ENCODE results near the gene HERC3.
"Not testable (repeated sequence)": the region's sequence is repeated elsewhere in the genome, so short reads cannot be mapped to it uniquely, and the experiment has no call there.

Gene HERC3

GRCh38 chr4:88587306-88587705 lies 5.0 kb upstream of the HERC3 start:
- H3K9me3 ChIP-seq (replicated peaks; ENCODE audit: low read length): no peaks in the 10 kb centered on the region
- H3K27me3 ChIP-seq (ENCODE audit: control insufficient read depth, insufficient read depth, low read length): no peaks in the 10 kb centered on the region
- H3K36me3 ChIP-seq (ENCODE audit: insufficient read depth, low read length): no peaks in the 10 kb centered on the region
- H3K4me1 ChIP-seq (ENCODE audit: control insufficient read depth, insufficient read depth, low read length): peaks cover 6% of the 10 kb centered on the region
- no peak overlapping the region for H3K9ac ChIP-seq (ENCODE audit: low read depth, low read length)
- H3K4me2 ChIP-seq (ENCODE audit: low read length): no peak overlapping the region
- H3K4me3 ChIP-seq (ENCODE audit: low read length): no peak overlapping the region

DNA sequence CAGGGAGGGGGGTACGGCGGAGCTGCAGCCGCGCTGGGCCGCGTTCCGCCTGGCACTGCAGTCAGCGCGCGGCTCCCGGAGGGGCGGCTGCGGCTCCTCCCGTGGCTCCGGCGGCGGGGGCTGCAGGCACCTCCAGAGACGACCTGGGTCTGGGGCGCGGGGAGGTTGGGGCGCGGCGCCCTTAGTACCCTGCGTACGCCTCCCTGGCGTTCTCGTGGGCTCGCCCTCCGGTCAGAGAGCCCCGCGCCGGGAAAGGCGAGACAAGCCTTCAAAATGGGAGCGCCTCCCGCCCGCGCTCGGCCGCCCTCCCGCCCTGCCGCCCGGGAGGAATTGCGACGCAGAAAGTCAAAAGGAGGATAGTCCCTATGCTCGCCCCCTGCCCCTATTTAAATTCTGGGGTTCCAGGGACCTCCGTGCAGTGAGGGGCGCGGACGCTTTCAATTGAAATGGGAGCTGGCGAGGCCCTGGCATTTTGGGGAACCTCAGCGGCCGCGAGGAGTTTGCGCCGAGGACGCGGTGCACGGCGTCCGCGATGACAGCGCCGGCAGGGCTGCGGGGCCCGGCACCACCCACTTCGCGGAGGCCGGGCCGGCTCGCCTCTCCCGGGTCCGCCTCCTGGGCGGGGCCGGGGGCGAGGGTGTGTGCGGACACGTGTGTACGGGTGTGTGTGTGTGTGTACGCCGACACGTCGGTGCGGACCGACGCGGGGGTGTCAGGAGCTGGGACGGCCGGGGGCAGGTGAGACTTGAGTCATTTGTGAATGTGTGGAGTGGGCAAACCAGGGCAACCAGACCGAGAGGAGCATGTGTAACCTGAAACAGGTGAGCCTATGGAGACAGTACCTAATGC lies 544 bp downstream of the HERC3 start:
- Histone ChIP-seq H3K4me2 (ENCODE audit: low read length) (peak overlapping the region; percentile 97), H3K27me3 (ENCODE audit: control insufficient read depth, insufficient read depth, low read length) (no peaks in the 10 kb centered on the region), H3K9ac (ENCODE audit: low read depth, low read length) (peak overlapping the region; percentile 96), H3K36me3 (ENCODE audit: insufficient read depth, low read length) (peaks cover 14% of the 10 kb centered on the region), H3K9me3 (replicated peaks; ENCODE audit: low read length) (no peaks in the 10 kb centered on the region), H3K4me1 (ENCODE audit: control insufficient read depth, insufficient read depth, low read length) (peaks cover 18% of the 10 kb centered on the region), H3K4me3 (ENCODE audit: low read length) (peak overlapping the region; percentile 97)

DNA sequence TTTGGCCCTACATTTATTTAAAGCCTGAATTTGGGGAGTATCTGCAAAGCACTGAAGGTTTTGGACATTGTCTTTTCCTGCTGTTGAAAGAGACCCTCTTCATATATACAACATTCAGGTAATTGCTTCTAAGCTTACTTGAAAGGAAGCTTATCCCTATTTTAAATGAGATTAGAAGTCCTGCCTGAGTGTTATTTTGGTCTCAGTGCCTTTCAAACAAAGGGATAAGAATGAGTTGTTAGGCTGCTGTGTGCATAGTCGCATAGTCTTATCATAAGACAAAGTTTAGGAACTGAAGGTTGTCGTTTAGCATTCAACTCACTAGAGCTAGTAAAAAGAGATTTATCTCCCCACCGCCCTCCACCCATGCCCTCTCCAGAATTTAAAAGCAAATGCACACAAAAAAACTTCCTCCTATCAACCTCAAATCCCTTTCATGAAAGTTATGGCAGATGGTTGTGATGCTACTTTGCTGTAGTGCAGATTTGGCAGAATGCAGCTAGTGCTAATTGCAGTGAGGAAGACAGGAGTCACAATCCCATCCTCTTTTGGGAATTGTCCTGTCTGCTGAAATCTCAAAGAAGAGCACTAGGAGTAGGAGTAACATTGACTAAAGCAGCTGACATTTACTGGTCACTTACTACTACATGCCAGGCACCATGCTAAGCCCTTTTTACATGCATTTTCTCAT lies 5.8 kb downstream of the HERC3 start:
- no peak overlapping the region for H3K9ac ChIP-seq (ENCODE audit: low read depth, low read length)

DNA sequence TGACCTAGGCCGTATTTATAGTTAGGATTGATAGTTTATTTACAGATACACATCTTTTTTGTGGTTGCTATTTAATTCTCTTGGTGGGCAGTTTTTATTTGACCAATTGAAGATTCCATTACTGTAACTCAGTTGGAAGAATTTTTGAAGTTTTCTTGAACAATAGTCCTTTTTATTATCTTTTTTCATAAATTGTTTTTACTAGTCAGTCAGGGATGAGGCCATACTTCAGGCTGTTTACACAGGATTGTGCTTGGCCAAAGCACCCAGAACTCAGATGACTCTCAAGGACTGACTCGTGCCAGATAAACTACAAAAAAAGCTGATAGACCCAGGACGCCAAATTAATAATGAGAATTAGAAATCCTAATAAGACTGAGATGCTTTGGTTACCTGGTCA lies 7.0 kb downstream of the HERC3 start:
- Histone ChIP-seq H3K27me3 (ENCODE audit: control insufficient read depth, insufficient read depth, low read length) (no peaks in the 10 kb centered on the region), H3K4me3 (ENCODE audit: low read length) (peak overlapping the region; percentile 55), H3K9me3 (replicated peaks; ENCODE audit: low read length) (no peaks in the 10 kb centered on the region), H3K4me1 (ENCODE audit: control insufficient read depth, insufficient read depth, low read length) (peaks cover 38% of the 10 kb centered on the region), H3K36me3 (ENCODE audit: insufficient read depth, low read length) (peaks cover 21% of the 10 kb centered on the region), H3K4me2 (ENCODE audit: low read length) (peak overlapping the region; percentile 82), H3K9ac (ENCODE audit: low read depth, low read length) (peak overlapping the region; percentile 79)

More for the DNA sequence above, 5.8 kb downstream of the HERC3 start:
- Histone ChIP-seq H3K4me2 (ENCODE audit: low read length) (peak overlapping the region; percentile 82), H3K36me3 (ENCODE audit: insufficient read depth, low read length) (peaks cover 21% of the 10 kb centered on the region), H3K27me3 (ENCODE audit: control insufficient read depth, insufficient read depth, low read length) (no peaks in the 10 kb centered on the region), H3K4me3 (ENCODE audit: low read length) (no peak overlapping the region), H3K9me3 (replicated peaks; ENCODE audit: low read length) (no peaks in the 10 kb centered on the region), H3K4me1 (ENCODE audit: control insufficient read depth, insufficient read depth, low read length) (peaks cover 46% of the 10 kb centered on the region)

DNA sequence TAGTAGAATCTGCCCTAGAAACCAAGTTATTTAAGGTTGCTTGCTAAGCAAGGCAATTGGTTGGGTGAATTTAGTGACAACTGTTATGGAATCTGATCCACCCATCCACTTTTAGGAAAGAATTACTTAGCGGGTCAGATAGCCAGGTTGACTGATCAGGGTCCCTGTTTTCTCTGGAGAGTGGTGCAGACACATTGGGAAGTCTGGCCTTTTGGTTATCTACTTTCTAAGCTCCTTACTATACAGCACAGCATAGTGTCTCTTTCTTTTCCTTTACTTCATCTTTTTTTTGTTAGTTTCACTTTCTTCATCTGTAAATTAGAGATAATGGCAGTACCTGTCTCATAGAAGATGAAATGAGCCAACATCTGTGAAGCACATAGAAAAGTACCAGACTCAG lies 7.4 kb downstream of the HERC3 start:
- Histone ChIP-seq H3K9me3 (replicated peaks; ENCODE audit: low read length) (no peaks in the 10 kb centered on the region), H3K36me3 (ENCODE audit: insufficient read depth, low read length) (peaks cover 21% of the 10 kb centered on the region), H3K4me2 (ENCODE audit: low read length) (peak overlapping the region; percentile 82), H3K9ac (ENCODE audit: low read depth, low read length) (peak overlapping the region; percentile 79), H3K4me1 (ENCODE audit: control insufficient read depth, insufficient read depth, low read length) (peaks cover 38% of the 10 kb centered on the region), H3K27me3 (ENCODE audit: control insufficient read depth, insufficient read depth, low read length) (no peaks in the 10 kb centered on the region), H3K4me3 (ENCODE audit: low read length) (peak overlapping the region; percentile 55)

GRCh38 chr4:88600176-88600838 lies 8.0 kb downstream of the HERC3 start:
- peaks cover 38% of the 10 kb centered on the region for H3K4me1 ChIP-seq (ENCODE audit: control insufficient read depth, insufficient read depth, low read length)
- H3K9ac ChIP-seq (ENCODE audit: low read depth, low read length): peak overlapping the region; percentile 79
- H3K9me3 ChIP-seq (replicated peaks; ENCODE audit: low read length): no peaks in the 10 kb centered on the region
- peaks cover 21% of the 10 kb centered on the region for H3K36me3 ChIP-seq (ENCODE audit: insufficient read depth, low read length)
- peak overlapping the region; percentile 55 for H3K4me3 ChIP-seq (ENCODE audit: low read length)
- peak overlapping the region; percentile 82 for H3K4me2 ChIP-seq (ENCODE audit: low read length)
- no peaks in the 10 kb centered on the region for H3K27me3 ChIP-seq (ENCODE audit: control insufficient read depth, insufficient read depth, low read length)

DNA sequence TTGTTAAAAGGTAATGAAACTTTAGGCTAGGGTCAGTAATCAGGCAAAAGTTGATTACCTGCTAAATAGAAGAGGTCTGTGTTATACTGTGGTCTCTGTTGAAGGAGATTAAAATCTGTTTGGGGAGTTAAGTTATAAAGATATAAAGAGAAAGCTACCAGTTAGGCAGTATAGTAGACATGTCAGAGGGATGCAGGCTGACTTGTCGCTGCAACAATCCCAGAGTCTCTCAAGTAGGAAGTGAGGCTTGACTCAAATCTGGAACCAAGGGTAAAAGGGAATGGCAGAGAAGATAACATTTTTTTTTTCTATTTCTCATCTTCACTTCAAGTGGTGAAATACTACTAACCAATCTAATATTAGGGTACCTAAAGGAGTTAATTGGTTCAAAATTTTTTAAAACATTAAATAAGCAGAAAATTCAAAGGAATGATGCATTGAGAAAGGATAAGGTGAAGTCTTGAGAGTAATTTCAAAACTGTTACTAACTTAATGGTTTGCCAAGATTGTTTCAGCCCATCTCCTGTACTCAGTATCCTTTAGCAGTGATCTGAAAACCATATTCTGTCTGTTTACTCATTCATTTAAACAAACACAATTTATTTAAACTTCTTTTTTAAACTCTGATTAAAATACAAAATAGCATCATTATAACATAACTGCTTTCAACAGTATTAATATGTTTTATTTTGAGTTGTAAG lies 12.8 kb downstream of the HERC3 start:
- no peak overlapping the region for H3K9ac ChIP-seq (ENCODE audit: low read depth, low read length)
- no peaks in the 10 kb centered on the region for H3K27me3 ChIP-seq (ENCODE audit: control insufficient read depth, insufficient read depth, low read length)
- no peaks in the 10 kb centered on the region for H3K9me3 ChIP-seq (replicated peaks; ENCODE audit: low read length)
- H3K4me3 ChIP-seq (ENCODE audit: low read length): no peak overlapping the region
- no peak overlapping the region for H3K4me2 ChIP-seq (ENCODE audit: low read length)
- peaks cover 18% of the 10 kb centered on the region for H3K4me1 ChIP-seq (ENCODE audit: control insufficient read depth, insufficient read depth, low read length)
- peaks cover 18% of the 10 kb centered on the region for H3K36me3 ChIP-seq (ENCODE audit: insufficient read depth, low read length)

DNA sequence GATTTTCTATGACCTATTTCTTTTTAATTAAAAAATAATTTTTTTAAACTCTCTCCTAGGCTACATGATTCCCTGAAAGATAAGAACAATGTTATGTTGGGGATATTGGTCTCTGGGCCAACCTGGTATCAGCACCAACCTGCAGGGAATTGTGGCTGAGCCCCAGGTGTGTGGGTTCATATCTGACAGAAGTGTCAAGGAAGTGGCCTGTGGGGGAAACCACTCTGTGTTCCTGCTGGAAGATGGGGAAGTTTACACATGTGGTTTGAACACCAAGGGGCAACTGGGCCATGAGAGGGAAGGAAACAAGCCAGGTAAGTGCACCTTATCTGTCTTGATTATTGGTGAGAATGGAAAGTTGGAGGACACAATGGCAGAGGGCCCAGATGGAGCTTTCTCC lies 13.5 kb downstream of the HERC3 start:
- Histone ChIP-seq H3K36me3 (ENCODE audit: insufficient read depth, low read length) (peaks cover 22% of the 10 kb centered on the region), H3K9me3 (replicated peaks; ENCODE audit: low read length) (no peaks in the 10 kb centered on the region), H3K9ac (ENCODE audit: low read depth, low read length) (no peak overlapping the region), H3K4me1 (ENCODE audit: control insufficient read depth, insufficient read depth, low read length) (peaks cover 18% of the 10 kb centered on the region), H3K27me3 (ENCODE audit: control insufficient read depth, insufficient read depth, low read length) (no peaks in the 10 kb centered on the region), H3K4me3 (ENCODE audit: low read length) (no peak overlapping the region), H3K4me2 (ENCODE audit: low read length) (no peak overlapping the region)

DNA sequence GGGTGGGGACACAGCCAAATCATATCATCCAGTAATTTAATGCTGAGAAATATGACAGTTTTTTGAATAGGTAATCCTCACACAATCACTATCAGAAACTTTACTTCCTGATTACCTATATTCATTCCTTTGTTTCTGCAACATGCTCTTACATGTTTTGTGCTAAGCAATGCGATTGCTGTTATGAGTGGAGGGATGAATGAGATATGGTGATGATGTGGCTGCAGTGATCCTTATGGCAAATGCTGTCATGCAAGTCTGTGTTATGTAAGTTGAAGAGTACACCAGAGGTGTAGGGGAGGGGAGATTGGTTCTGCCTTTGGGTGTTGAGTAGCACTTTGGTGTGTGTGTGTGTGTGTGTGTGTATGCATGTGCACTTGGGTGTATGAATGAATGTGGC lies 14.6 kb downstream of the HERC3 start:
- Histone ChIP-seq H3K9me3 (replicated peaks; ENCODE audit: low read length) (no peaks in the 10 kb centered on the region), H3K9ac (ENCODE audit: low read depth, low read length) (no peak overlapping the region), H3K36me3 (ENCODE audit: insufficient read depth, low read length) (peaks cover 23% of the 10 kb centered on the region), H3K4me1 (ENCODE audit: control insufficient read depth, insufficient read depth, low read length) (peaks cover 20% of the 10 kb centered on the region), H3K27me3 (ENCODE audit: control insufficient read depth, insufficient read depth, low read length) (no peaks in the 10 kb centered on the region), H3K4me3 (ENCODE audit: low read length) (no peak overlapping the region), H3K4me2 (ENCODE audit: low read length) (no peak overlapping the region)

GRCh38 chr4:88609387-88609786 lies 17.1 kb downstream of the HERC3 start:
- Histone ChIP-seq H3K4me1 (ENCODE audit: control insufficient read depth, insufficient read depth, low read length) (peaks cover 44% of the 10 kb centered on the region), H3K36me3 (ENCODE audit: insufficient read depth, low read length) (peaks cover 23% of the 10 kb centered on the region), H3K27me3 (ENCODE audit: control insufficient read depth, insufficient read depth, low read length) (no peaks in the 10 kb centered on the region), H3K4me2 (ENCODE audit: low read length) (no peak overlapping the region), H3K9ac (ENCODE audit: low read depth, low read length) (no peak overlapping the region), H3K9me3 (replicated peaks; ENCODE audit: low read length) (no peaks in the 10 kb centered on the region), H3K4me3 (ENCODE audit: low read length) (no peak overlapping the region)

DNA sequence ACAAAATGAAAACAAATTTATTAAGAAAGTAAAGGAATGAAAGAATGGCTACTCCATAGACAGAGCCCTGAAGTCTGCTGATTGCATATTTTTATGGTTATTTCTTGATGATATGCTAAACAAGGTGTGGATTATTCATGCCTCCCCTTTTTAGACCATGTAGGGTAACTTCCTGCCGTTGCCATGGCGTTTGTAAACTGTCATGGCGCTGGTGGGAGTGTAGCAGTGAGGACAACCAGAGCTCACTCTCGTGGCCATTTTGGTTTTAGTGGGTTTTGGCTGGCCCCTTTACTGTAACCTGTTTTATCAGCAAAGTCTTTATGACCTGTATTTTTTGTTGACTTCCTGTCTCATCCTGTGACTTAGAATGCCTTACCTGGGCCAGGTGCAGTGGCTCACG lies 17.5 kb downstream of the HERC3 start:
- H3K27me3 ChIP-seq (ENCODE audit: control insufficient read depth, insufficient read depth, low read length); H3K9me3 ChIP-seq (replicated peaks; ENCODE audit: low read length); H3K9ac ChIP-seq (ENCODE audit: low read depth, low read length); H3K4me2 ChIP-seq (ENCODE audit: low read length); H3K4me3 ChIP-seq (ENCODE audit: low read length): not testable (repeated sequence)
- Histone ChIP-seq H3K36me3 (ENCODE audit: insufficient read depth, low read length) (peaks cover 23% of the 10 kb centered on the region), H3K4me1 (ENCODE audit: control insufficient read depth, insufficient read depth, low read length) (peaks cover 48% of the 10 kb centered on the region)
